Mesodermal cell (in vitro differentiated cells): ENCODE results near the gene ADAMTS12.

Experiments
- H3K27ac ChIP-seq: 2 replicates; pipeline ENCODE4 v1.7.0; 2013; ENCODE audit warnings: mild to moderate bottlenecking, low read depth, low read length, moderate library complexity; ENCODE audit not compliant: severe bottlenecking
- H3K36me3 ChIP-seq: 2 replicates; pipeline ENCODE4 v1.7.1; 2013; ENCODE audit warnings: mild to moderate bottlenecking, low read length, moderate library complexity; ENCODE audit not compliant: control insufficient read depth, insufficient read depth
- H3K4me1 ChIP-seq: one replicate; pipeline ENCODE4 v1.7.1; 2013; ENCODE audit warnings: mild to moderate bottlenecking, low read length; ENCODE audit not compliant: insufficient read depth, control insufficient read depth, poor library complexity, severe bottlenecking
- H3K4me3 ChIP-seq: 2 replicates; pipeline ENCODE4 v1.7.0; 2013; ENCODE audit warnings: low read length, control low read depth, mild to moderate bottlenecking; ENCODE audit not compliant: insufficient read depth, poor library complexity, severe bottlenecking; ENCODE audit errors: extremely low read depth
- H3K9me3 ChIP-seq: 2 replicates; pipeline ENCODE4 v1.7.1; 2013; ENCODE audit warnings: mild to moderate bottlenecking, low read length, moderate library complexity; ENCODE audit not compliant: control insufficient read depth
- WGBS, 2 experiments: methylation state at CpG; one replicate each; pipeline ENCODE4 v1.1.5; 2013; ENCODE audit warnings: missing lambda C conversion rate in 2 of 2; ENCODE audit not compliant: insufficient coverage in 2 of 2; 5-methylcytosine and 5-hydroxymethylcytosine counted together

ADAMTS12 gene

GRCh38 chr5:33691856-33692255 lies 199.9 kb downstream of the ADAMTS12 start:
- Histone ChIP-seq H3K36me3 (no peaks in the 10 kb centered on the region), H3K4me3 (no peak overlapping the region), H3K4me1 (no peaks in the 10 kb centered on the region), H3K27ac (no peak overlapping the region), H3K9me3 (peaks cover 11% of the 10 kb centered on the region)

GRCh38 chr5:33690374-33691135 lies 201.2 kb downstream of the ADAMTS12 start:
- no peak overlapping the region for H3K27ac ChIP-seq
- peaks cover 7% of the 10 kb centered on the region for H3K4me1 ChIP-seq
- H3K9me3 ChIP-seq: peaks cover 11% of the 10 kb centered on the region
- H3K36me3 ChIP-seq: no peaks in the 10 kb centered on the region
- H3K4me3 ChIP-seq: no peak overlapping the region
- 89 to 93% methylated on average over 4 to 7 of the region's 9 CpGs for WGBS, 2 experiments

DNA sequence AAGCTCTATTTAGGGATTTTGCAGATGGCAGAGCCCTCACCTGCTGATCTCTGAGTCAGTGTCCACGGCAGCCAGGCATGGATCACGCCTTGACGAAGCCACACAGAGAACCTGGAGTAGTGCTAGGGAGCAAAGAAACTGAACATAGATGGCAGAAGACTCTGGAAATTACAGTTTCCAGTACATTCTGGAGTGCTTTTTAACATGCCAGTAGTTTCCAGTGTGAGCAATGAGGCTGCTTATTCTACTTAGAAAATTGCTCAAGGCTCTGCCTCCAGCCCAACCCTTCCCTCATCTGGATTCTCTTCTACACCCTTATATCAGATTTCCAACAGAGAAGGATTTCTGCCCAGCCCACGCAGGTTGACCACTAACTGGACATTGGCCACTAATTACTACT lies 203.3 kb downstream of the ADAMTS12 start:
- H3K27ac ChIP-seq: no peak overlapping the region
- WGBS, 2 experiments: 78 to 97% methylated on average over 3 to 4 of the region's 4 CpGs
- no peaks in the 10 kb centered on the region for H3K36me3 ChIP-seq
- peaks cover 6% of the 10 kb centered on the region for H3K9me3 ChIP-seq
- H3K4me3 ChIP-seq: no peak overlapping the region
- H3K4me1 ChIP-seq: peaks cover 14% of the 10 kb centered on the region

GRCh38 chr5:33688066-33688465 lies 203.7 kb downstream of the ADAMTS12 start:
- H3K9me3 ChIP-seq: peaks cover 6% of the 10 kb centered on the region
- peaks cover 1% of the 10 kb centered on the region for H3K36me3 ChIP-seq
- H3K4me1 ChIP-seq: peaks cover 14% of the 10 kb centered on the region
- no peak overlapping the region for H3K27ac ChIP-seq
- WGBS, 2 experiments: 77 to 94% methylated on average over 2 of the region's 3 CpGs
- no peak overlapping the region for H3K4me3 ChIP-seq

GRCh38 chr5:33685873-33686755 lies 205.7 kb downstream of the ADAMTS12 start:
- Histone ChIP-seq H3K4me1 (peaks cover 14% of the 10 kb centered on the region), H3K36me3 (peaks cover 21% of the 10 kb centered on the region), H3K9me3 (no peaks in the 10 kb centered on the region), H3K4me3 (no peak overlapping the region), H3K27ac (no peak overlapping the region)
- 55 to 82% methylated on average over 2 to 5 of the region's 11 CpGs for WGBS, 2 experiments

GRCh38 chr5:33684496-33685159 lies 207.2 kb downstream of the ADAMTS12 start:
- Histone ChIP-seq H3K9me3 (no peaks in the 10 kb centered on the region), H3K27ac (no peak overlapping the region), H3K4me3 (no peak overlapping the region), H3K36me3 (peaks cover 33% of the 10 kb centered on the region), H3K4me1 (peaks cover 14% of the 10 kb centered on the region)
- 80 to 92% methylated on average over 2 to 4 of the region's 7 CpGs for WGBS, 2 experiments

GRCh38 chr5:33679791-33680190 lies 212.0 kb downstream of the ADAMTS12 start:
- peaks cover 6% of the 10 kb centered on the region for H3K4me1 ChIP-seq
- whole genome bisulfite sequencing, 2 experiments: 81 to 100% methylated on average over 2 of the region's 2 CpGs
- H3K27ac ChIP-seq: no peak overlapping the region
- H3K4me3 ChIP-seq: no peak overlapping the region
- no peaks in the 10 kb centered on the region for H3K9me3 ChIP-seq
- peaks cover 61% of the 10 kb centered on the region for H3K36me3 ChIP-seq

- peaks cover 6% of the 10 kb centered on the region for H3K4me1 ChIP-seq
- no peak overlapping the region for H3K27ac ChIP-seq
- no peaks in the 10 kb centered on the region for H3K9me3 ChIP-seq
- no peak overlapping the region for H3K4me3 ChIP-seq
- 89 to 97% methylated on average over 2 to 3 of the region's 3 CpGs for WGBS, 2 experiments
- peaks cover 42% of the 10 kb centered on the region for H3K36me3 ChIP-seq
Measured at GRCh38 chr5:33675958-33676464, 215.8 kb downstream of the ADAMTS12 start.

DNA sequence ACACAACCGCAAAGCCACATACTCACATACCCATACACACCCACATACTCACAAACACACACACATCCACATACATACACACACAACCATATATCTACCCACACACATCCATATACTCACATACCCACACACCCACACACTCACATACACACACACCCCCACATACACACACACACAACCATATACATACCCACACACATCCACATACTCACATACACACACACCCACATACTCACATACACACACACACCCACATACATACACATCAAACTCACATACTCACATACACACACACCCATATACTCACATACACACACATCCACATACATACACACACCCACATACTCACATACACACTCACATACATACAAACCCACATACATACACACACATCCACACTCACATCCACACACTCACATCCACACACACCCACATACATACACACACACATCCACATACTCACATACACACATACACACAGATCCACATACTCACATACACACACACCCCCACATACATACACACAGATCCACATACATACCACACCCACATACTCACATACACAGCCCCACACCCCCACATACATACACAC lies 220.0 kb downstream of the ADAMTS12 start:
- H3K9me3 ChIP-seq: no peaks in the 10 kb centered on the region
- peaks cover 11% of the 10 kb centered on the region for H3K36me3 ChIP-seq
- WGBS, 2 experiments: 100% methylated on average over 1 of the region's 1 CpG; no CpG with 5 or more reads in 1 of the 2 experiments
- peaks cover 6% of the 10 kb centered on the region for H3K4me1 ChIP-seq
- no peak overlapping the region for H3K27ac ChIP-seq
- no peak overlapping the region for H3K4me3 ChIP-seq

GRCh38 chr5:33662722-33663427 lies 228.9 kb downstream of the ADAMTS12 start:
- Histone ChIP-seq H3K36me3 (peaks cover 23% of the 10 kb centered on the region), H3K9me3 (no peaks in the 10 kb centered on the region), H3K27ac (no peak overlapping the region), H3K4me1 (peaks cover 3% of the 10 kb centered on the region), H3K4me3 (no peak overlapping the region)
- 94 to 100% methylated on average over 2 to 4 of the region's 8 CpGs for WGBS, 2 experiments
